DMS153 (cell line): ENCODE measurements around the gene DEPP1.

Experiments used
- DNase-seq: peaks from one replicate; lab custom pipeline; 2025; lab: John Stamatoyannopoulos, UW

The DEPP1 gene

DNA sequence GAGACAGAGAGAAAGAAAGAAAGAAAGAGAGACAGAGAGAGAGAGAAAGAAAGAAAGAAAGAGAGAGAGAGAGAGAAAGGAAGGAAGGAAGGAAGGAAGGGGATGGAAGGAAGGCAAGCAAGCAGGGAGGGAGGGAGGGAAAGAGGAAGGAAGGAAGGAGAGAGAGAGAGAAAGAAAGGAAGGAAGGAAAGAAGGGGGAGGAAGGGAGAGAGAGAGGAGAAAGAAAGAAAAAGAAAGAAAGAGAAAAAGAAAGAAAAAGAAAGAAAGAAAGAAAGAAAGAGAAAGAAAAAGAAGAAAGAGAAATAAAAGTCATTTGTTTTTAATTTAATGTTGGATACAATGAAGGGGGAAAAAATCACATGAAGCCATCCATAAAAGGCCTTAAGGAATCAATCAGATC lies 23.6 kb downstream of the DEPP1 start:
- no peak for DNase-seq

DNA sequence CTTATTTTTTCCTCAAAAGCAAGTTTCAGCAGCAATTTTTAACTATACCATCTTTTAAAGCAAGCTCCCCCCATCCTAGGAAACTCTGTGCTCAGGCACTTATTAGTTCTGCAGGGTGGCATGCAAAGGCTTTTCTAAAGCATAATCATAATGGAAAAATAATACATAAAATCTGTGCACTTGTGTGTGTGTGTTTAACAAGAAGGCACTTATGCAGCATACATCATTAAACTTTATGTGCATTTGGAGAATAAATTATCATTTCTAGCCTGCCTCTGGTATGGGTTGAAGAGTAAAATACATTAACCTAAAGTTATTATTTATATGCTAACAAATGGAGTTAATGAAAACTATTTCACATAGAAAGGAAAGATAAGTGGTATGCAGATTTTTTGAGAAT lies 24.6 kb downstream of the DEPP1 start:
- DNase-seq, result no peak

DNA sequence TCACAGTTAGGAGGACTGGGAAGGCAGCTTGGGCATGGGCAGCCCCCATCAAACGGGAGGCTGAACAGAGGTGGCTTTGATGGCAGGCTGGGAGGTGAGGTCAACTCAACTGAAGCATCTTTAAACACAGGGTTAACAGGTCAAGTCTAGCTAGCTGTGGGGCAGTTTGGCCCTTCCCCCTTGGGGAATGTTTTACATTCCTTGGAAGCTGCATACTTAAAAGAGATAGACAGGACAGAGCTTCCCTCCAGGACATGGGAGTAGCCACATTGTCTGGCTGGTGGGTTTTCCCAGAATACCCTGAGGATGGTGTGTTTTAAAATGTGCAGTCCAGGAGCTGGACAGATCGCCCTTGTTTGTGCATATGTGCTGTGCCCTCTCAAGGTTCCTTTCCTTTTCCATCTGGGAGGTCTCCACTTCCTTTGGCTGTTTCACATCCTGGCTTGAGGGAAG lies 25.8 kb downstream of the DEPP1 start:
- no peak for DNase-seq

DNA sequence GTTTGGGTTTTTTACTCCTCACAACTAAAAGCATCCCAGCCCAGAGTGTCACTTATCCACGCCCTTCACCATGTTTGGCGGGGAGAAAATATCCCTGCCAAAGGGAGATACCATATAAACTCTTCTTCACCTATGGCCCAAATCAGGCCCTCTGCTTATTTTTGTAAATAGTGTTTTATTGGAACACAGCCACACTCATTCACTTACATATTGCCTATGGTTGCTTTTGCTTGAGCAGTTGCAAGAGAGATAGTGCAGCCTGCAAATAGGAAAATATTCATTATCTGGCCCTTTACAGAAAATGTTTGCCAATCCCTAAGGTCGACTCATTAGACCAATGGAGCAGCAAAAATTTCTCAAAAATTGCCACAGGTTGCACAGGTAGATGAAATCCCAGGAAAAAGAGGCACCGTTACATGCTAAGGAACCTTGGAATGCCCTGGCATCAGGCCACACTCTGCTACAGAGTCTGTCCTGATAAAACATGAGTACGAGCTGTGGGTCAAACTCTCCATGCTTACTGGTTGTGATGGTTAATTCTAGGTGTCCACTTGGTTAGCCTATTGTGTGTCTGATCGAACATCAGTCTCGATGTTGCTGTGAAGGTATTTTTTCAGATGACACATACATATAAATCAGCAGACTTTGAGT lies 26.9 kb downstream of the DEPP1 start:
- no peak for DNase-seq

DNA sequence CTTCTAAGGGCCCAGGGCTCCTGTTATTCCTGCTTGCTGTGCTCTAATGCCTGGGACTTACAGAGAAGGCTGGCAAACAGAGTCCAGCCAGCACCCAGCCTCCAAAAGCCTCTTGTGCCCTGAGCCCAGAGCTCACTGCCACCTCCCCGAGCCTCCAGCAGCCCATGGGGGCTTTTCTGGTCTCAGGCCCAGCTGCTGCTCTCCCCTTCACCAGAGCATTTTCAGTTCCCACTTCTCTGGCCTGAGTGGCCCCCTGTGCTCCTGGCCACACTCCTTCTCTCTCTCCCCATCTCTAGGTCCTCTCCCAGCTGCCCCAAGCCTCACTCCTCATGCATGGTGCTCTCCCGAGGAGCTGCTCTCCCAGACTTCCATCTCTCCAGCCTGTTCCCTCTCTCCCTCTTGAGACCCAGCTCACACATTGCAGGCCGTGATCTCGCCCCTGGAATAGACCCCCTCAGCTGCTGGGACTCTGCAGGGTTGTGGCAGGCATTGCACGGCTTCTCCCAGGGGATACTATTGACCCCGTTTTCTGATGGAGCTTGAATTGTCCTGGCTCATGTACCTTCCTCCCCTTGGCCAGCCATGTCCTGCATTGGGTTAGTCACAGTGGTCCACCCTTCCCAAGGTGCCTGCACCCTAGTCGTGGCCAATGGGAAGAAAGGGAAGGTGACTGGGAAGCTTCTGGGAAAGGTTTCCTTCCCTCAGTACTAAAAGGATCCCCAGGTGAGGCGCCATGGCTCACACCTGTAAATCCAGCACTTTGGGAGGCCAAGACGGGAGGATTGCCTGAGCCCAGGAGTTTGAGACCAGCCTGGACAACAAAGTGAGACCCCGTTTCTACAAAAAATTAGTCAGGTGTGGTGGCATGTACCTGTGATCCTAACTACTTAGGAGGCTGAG lies 28.0 kb downstream of the DEPP1 start:
- DNase-seq, result no peak

DNA sequence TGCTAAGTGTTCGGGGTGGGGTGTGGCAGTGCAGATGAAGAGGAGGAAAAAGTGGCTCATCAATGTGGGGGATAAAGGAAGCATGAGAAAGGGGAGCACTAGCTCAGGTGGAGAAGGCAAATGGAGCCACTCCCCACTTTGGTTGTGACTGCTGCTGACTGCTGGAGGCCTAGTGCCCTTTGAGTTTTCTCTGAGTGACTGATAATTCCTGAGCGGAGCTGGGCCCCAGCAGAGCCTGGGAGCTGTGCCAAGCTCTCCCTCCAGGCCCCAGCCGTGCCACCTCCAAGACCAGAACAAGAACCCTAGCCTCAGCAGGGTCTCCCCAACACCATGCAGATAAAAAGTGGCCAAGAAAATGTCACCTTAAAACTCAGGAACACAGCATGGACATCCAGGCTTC lies 28.7 kb downstream of the DEPP1 start:
- no peak for DNase-seq

DNA sequence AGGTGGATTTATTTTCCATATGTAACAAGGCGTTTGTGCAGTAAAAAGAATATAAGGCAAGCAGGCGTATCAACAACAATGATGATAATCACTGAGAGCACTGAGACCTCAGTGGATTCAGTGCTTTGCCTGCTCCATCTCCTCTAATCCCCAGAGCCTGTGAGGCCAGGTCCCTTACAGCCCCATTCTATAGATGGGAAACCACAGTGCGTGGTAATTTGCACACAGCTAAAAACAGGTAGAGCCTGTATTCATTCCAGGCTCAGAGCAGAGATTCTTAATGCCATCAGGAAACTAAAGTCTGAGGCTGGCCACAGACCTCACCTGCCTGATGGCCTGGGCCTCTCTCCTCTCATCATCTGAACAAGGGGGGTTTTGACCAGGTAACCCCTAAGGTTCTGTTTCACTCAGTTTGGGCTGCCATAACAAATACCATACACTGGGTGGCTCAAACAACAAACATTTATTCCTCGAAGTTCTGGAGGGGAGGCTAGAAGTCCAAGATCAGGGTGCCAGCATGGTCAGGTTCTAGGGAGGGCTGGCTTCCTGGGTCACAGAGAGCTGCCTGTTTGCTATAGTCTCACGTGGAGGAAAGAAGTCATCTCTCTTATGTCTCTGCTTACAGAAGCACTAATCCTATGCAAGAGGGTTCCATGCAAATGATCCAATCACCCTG lies 29.3 kb downstream of the DEPP1 start:
- DNase-seq, result no peak

DNA sequence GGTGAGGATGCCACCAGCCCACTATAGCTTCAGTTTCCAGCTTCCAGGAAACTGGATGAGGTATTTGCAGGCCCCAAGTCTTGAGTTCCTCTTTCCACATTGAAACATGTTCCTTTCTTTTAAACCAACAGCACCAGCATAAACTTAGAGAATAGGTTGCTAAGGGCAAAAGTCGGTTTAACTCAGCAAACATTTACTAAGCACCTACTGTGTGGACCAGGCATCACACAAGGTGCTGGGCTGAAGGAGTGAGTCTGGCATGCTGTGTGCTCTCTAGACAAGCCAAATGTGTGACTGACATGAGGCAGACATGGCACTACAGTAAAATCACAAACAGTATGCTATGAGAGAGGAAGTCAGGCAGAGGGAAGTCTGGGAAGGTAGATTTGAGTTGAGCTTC lies 30.0 kb downstream of the DEPP1 start:
- no peak for DNase-seq

DNA sequence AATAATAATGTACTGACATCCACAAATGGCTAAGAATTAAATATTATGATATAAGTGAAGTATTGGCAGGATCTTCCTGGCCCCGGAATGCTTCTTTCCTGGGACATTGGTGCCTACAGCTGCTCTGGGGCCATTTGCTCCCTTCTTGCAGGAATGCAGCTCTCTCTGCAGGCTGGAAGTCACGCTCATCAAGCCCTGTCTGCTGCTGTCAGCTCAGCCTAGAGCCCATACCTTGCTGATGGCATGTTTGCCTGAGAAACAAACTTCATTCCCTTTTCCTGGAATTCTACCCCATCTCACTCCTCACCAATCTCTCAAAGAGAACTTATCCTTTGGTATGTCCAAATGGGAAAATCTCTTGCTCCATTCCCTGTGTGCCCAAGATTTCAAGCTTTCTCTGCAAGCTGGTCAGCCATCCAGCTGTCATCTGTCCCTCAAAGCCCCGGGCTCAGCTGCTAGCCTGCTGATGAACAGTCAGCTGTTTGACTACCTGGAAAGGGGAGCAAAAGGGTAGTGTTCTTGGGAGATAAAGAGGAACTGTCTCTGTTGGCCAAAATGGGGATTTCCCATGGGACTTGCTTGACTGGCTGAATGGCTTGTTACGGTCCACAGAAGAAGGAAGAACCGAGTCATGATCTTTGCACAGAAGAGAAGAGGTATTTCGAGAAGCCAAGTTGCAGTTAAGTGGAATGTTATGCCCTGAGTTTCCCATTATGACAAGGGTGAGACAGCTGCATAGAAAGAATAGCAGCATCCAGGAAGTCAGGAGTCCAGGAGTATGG lies 31.0 kb downstream of the DEPP1 start:
- DNase-seq, result no peak

DNA sequence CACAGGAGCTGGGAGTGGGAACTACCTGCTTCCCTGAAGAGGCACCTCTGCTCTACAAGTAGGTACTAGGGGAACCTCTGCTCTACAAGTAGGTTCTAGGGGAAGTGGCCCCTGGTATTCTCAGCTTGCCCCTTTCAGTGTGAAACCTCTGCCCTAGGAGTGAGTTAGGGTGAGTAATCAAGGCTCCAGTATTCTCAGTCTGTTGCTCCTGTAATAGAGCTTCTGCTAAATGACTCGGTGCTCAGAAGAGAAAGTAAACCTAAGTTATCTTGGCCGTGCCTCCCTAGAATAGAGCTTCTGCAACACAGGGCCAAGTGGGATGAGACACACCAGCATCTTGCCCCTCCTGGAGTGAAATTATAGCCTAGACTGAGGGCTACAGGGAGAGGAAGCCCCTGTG lies 32.4 kb downstream of the DEPP1 start:
- DNase-seq, result no peak

DNA sequence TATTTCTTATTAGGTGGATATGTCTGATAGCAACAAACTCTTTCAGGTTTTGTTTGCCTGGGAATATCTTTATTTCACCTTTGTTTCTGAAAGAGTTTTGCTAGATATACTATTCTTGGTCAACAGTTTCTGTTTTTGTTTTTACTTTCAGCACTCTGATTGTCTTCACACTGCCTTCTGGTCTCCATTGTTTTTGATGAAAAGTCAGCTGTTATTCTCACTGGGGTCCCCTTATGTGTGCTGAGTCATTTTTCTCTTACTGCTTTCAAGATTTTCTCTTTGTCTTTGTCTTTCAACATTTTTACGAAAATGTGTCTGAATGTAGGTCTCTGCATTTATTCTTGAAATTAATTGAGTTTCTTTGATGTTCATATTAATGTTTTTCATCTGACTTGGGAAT lies 34.3 kb downstream of the DEPP1 start:
- DNase-seq, result no peak

DNA sequence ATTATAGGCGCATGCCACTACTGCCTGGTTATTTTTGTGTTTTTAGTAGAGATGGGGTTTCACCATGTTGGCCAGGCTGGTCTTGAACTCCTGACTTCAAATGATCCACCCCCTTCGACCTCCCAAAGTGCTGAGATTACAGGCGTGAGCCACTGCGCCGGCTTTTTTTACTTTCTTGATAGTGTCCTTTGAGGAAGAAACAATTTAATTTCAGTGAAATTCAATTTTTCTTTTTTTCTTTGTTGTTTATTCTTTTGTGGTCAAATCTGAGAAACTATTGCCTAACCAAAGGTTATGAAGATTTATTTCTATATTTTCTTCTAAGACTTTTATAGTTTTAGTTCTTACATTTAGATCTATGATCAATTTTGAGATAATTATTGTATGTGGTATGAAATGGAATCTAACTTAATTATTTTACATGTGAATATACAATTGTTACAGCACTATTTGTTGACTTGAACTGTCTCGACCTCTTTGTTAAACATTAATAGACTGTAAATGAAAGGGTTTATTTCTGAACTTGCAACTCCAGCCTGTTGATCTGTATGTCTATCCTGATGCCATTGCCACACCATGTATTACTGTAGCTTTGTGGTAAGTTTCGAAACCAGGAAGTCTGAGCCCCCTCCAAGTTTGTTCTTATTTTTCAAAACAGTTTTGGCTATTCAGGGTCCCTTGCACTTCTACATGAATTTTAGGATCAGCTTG lies 38.8 kb downstream of the DEPP1 start:
- DNase-seq, result no peak

DNA sequence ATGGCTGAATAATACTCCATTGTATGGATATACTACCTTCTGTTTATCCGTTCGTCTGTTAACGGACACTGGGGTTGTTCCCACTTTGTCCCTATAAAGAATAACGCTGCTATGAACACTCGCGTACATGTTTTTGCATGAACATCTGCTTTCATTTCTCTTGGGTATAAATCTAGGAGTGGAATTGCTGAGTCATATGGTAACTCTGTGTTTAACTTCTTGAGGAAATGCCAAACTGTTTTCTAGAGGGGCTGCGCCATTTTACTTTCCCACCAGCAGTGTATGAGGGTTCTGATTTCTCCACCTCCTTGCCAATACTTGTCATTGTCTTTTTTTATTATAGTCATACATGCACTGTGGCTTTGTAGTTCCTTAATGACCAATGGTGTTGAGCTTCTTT lies 39.7 kb downstream of the DEPP1 start:
- DNase-seq, result no peak

DNA sequence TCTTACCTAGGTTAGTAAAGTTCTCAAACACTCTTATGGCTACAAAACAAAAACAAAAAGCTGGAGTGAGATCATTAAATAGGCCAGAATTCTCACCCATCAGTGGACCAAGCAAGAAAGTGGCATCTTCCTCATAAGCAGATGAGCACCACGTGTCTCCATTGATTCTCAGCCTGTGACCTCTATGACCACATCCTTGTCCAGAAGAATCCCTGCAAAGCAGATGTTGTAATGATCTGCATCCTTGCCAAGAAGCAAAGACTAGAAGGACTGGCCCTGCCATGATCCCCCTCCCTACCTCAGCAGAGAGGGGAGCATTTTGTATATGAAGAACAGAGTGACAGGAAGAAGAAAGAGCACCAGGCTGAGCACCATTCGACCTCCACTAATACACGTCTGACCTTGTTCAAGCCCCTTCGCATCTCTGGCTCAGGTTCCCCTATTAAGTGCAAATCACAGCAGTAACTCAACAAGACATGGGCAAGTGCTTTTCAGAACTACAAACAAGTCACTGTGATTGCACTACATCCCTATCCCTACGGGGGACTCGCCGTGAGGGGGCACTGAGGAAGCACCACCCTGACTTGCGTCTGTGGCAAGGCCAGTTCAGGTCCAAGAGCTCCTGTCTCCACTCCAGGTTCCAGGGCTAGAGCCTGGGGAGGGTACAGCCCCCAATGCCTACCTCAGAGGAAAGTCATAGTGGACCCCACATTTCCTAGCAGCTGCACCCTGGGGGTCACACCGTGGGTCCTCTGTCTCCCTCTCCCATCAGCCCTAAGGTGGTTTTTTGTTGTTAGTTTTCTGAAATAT lies 41.2 kb downstream of the DEPP1 start:
- no peak for DNase-seq

DNA sequence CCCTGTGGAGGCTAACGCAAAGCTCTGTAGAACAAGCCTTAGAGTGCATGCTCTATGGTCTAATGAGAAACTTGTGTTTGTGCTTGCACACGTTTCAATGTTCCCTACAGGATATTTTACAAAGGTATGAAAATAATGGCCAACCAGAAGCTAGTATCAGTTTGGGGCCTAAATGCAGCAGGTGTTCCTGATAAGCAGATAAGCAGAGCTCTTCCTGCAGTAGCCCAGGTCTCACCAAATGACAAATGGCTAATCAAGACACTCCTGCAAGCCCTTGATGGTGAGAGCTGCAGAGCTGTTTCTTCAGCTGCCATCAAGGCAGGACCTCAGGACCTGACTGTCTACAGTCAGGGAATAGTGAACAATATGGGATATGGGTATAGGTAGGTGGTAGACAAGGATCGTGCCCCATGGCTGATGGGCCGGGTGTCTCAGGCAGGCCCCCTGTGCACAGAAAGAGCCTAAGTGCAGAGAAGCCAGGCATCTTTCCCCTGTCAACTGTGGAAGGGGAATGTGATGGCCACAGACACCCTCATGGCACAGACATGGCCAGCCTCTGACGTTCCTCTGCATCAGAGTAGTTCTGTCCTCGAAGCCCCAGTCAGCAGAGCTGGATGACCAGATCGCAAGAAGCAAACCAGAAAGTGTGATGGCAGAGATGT lies 42.2 kb downstream of the DEPP1 start:
- no peak for DNase-seq

DNA sequence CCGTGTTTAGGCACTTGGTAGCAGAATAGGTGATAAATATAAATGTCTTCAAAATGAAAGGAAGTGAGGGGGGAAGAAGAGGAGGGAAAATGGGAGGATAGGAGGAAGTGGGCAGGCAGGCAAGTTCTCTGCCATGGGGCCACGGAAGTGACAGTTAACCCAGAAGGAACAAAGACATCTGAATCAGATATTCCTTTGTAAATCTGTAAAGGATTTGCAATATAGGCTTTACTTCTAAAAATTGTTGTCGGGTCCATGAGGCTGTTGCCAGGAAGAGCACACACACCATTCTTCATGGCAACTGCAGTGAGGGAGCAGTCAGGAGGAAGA lies 42.7 kb downstream of the DEPP1 start:
- DNase-seq, result no peak

DNA sequence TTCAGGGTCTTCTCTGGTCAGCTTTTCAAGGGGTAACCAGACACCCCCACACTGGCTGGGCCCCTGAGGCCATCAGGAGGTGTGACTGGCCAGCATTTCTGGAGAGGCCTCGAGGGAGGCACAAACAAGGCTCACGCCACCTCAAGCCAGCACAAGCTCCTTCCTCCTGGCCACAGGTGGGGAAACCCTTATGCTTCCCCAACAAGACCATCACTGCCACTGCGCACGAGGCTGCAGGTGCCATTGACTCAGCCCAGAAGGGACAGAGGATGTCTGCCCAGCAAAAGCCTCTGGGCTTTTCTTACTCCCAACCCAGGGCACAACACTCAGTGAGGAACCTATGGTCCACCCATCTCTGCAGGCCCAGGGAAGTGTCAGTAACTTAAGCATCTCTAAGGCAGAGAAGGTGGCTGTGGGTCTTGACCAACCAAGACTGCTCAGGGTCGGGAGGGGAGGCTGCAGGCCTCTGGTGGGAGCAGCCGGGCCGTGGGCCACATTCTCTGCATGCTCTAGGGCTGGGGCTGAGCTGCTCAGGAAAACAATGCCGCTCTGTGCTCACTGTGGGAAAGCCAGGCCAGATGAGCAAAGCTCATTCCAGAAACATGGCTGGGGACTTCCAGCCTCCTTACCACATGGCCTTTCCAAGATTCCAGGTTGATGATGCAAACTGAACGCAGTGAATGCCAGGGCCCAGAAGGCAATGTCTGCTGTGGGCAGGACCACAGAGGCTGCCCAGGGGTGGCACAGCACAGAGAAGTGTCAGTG lies 43.2 kb downstream of the DEPP1 start:
- no peak for DNase-seq

DNA sequence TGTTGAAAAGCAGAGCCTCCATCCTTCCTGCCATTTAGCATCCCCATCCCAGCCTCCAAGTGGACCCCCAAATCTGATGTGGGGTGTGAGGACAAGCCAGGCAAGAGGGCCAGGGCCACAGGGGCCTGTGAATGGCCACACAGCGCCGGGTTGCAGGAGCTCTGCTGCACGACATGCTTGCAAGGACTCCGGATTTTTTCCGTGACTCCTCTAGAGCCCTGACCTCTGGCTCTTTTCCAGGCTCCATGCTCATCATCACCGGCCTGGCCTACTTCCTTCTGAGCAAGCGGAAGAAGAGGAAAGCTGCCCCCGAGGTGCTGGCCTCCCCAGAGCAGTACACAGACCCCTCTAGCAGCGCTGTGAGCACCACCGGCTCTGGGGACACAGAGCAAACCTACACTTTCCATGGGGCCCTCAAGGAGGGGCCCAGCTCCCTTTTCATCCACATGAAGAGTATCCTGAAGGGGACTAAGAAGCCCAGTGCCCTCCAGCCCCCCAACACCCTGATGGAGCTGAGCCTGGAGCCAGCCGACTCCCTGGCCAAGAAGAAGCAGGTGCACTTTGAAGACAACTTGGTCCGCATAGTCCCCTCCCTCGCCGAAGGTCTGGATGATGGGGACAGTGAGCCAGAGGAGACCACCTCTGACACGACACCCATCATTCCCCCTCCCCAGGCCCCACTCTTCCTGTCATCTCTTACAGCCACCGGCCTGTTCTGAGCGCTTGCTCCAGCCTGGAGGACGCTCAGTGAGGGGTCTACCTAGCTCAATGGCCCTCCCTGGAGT lies 44.0 kb downstream of the DEPP1 start:
- no peak for DNase-seq
